AG04449 (cell line): Measurements from ENCODE around the gene RAB11FIP3.

Source experiments
- CTCF ChIA-PET: fragments of 350-600 bp; formaldehyde crosslinking; extraction: SDS; loops from one replicate; lab custom pipeline; 2021; ENCODE audit warnings: antibody characterized with exemption; lab: Yijun Ruan, JAX
- POLR2A ChIA-PET: fragments of 400-600, 350-600 bp; formaldehyde crosslinking; extraction: SDS; loops from one replicate; lab custom pipeline; 2020; ENCODE audit warnings: antibody characterized with exemption, inconsistent platforms; lab: Yijun Ruan, JAX
- DNase-seq: peaks from one replicate; pipeline ENCODE4 v3.0.0-alpha.2; 2010; ENCODE audit warnings: low read depth, low spot score
- H3K4me3 ChIP-seq: 2 replicates; pipeline ENCODE4 v1.5.1; 2011; ENCODE audit warnings: low read depth, mild to moderate bottlenecking, control low read depth, low read length
- CTCF ChIP-seq: IDR thresholded peaks from one replicate; pipeline ENCODE4 v1.5.1; 2011; ENCODE audit warnings: mild to moderate bottlenecking, moderate library complexity, low read length, control low read depth, inconsistent platforms; ENCODE audit not compliant: insufficient read depth; ENCODE audit errors: missing control alignments

Gene RAB11FIP3

GRCh38 chr16:424033-424622 is 1.3 kb upstream of the RAB11FIP3 start:
- peak; percentile 96 for DNase-seq

GRCh38 chr16:424623-425081 is 797 bp upstream of the RAB11FIP3 start:
- POLR2A ChIA-PET, result interaction anchor here (1.2 kb wide), 2 partner anchors 11 to 28 kb away, joined by 3 to 5 read pairs; no protein-coding TSS in a partner anchor
- TF ChIP-seq CTCF, result no peak
- DNase-seq, result no peak
- peak overlapping the region; percentile 73 for H3K4me3 ChIP-seq
- CTCF ChIA-PET, result no interaction called here

More at GRCh38 chr16:424033-424622, 1.3 kb upstream of the RAB11FIP3 start:
- H3K4me3 ChIP-seq, result peak overlapping the region; percentile 73
- ChIA-PET CTCF (interaction anchor here (1.4 kb wide), 1 partner anchor 10 kb away, joined by 5 read pairs; no protein-coding TSS in a partner anchor), POLR2A (interaction anchor here (1.2 kb wide), 2 partner anchors 11 to 28 kb away, joined by 3 to 5 read pairs; no protein-coding TSS in a partner anchor)
- TF ChIP-seq CTCF, result no peak

- peak overlapping the region; percentile 73 for H3K4me3 ChIP-seq
- TF ChIP-seq CTCF, result no peak
- ChIA-PET POLR2A (interaction anchor here (0.7 kb wide), 1 partner anchor 24 kb away, joined by 3 read pairs; no protein-coding TSS in a partner anchor), CTCF (no interaction called here)
- DNase-seq, result no peak
Measured at GRCh38 chr16:425740-426114, 278 bp downstream of the RAB11FIP3 start.

- ChIA-PET CTCF (no interaction called here), POLR2A (interaction anchor here (0.7 kb wide), 1 partner anchor 23 kb away, joined by 3 read pairs; no protein-coding TSS in a partner anchor)
- no peak for TF ChIP-seq CTCF
- no peak for DNase-seq
- H3K4me3 ChIP-seq, result peak overlapping the region; percentile 73
Measured at GRCh38 chr16:426115-426905, 861 bp downstream of the RAB11FIP3 start.

GRCh38 chr16:426906-427249 is 1.4 kb downstream of the RAB11FIP3 start:
- CTCF ChIA-PET, result no interaction called here
- TF ChIP-seq CTCF, result no peak
- H3K4me3 ChIP-seq, result peak overlapping the region; percentile 73
- POLR2A ChIA-PET, result no interaction called here
- DNase-seq, result no peak

GRCh38 chr16:427250-427649 is 1.8 kb downstream of the RAB11FIP3 start:
- ChIA-PET CTCF (no interaction called here), POLR2A (no interaction called here)
- no peak for DNase-seq
- H3K4me3 ChIP-seq, result peak overlapping the region; percentile 73
- TF ChIP-seq CTCF, result no peak
